Endothelial cell of umbilical vein (primary cell): ENCODE results near the gene ANKRD44. TPM values are rescaled to one million over a fixed set of nuclear protein-coding genes. Genes with fewer than 3 reads are reported as not detected.

Experiments
- BruUV-seq: library from RNA; stranded (reverse); fragments of 400-500 nt; replicated peaks from 2 replicates; lab custom pipeline; 2021; lab: Mats Ljungman, UMichigan
- CTCF ChIA-PET: fragments of 300-600, 350-600 bp; sonication (Branson Sonifier 250); formaldehyde crosslinking; loops from one replicate; lab custom pipeline; 2021; ENCODE audit warnings: antibody characterized with exemption, inconsistent platforms; lab: Charles Lee
- POLR2A ChIA-PET: fragments of 300-600, 350-600 bp; sonication (Branson Sonifier 250); formaldehyde crosslinking; loops from one replicate; lab custom pipeline; 2021; ENCODE audit warnings: antibody characterized with exemption, inconsistent platforms; lab: Charles Lee
- DNase-seq: peaks from one replicate; pipeline ENCODE4 v3.0.0-alpha.2; 2011; ENCODE audit warnings: low read depth, low spot score
- FAIRE-seq: peaks from 2 replicates; lab custom pipeline; 2011; peaks lifted over from hg19 to GRCh38; lab: Jason Lieb, UNC
- H2AFZ ChIP-seq: 2 replicates; pipeline ENCODE4 v1.6.0; 2012; ENCODE audit warnings: low read depth, low read length, control low read depth, inconsistent platforms
- H3K27ac ChIP-seq: 2 replicates; pipeline ENCODE4 v1.5.1; 2011; ENCODE audit warnings: low read depth, mild to moderate bottlenecking, control low read depth, low read length, moderate library complexity; ENCODE audit not compliant: insufficient read depth
- H3K27me3 ChIP-seq, 2 experiments: 2 replicates each; pipeline versions ENCODE4 v1.6.0 to v1.6.1; 2011; ENCODE audit warnings: low read length in 2 of 2, mixed read lengths in 1 of 2; ENCODE audit not compliant: control insufficient read depth in 2 of 2, insufficient read depth in 2 of 2
- H3K36me3 ChIP-seq, 2 experiments: 2 replicates in 1 of 2; 3 replicates in 1 of 2; pipeline ENCODE4 v1.5.1; 2011; ENCODE audit warnings: low read length in 2 of 2, mild to moderate bottlenecking in 1 of 2, moderate library complexity in 1 of 2; ENCODE audit not compliant: control insufficient read depth in 2 of 2, insufficient read depth in 2 of 2; ENCODE audit errors: extremely low read depth in 1 of 2
- H3K4me1 ChIP-seq: 3 replicates; pipeline ENCODE4 v1.5.1; 2011; ENCODE audit warnings: mild to moderate bottlenecking, low read length; ENCODE audit not compliant: control insufficient read depth, insufficient read depth; ENCODE audit errors: extremely low read depth
- H3K4me2 ChIP-seq: 2 replicates; pipeline ENCODE4 v1.6.1; 2011; ENCODE audit warnings: low read length, control low read depth, mixed read lengths; ENCODE audit not compliant: insufficient read depth
- H3K4me3 ChIP-seq, 3 experiments: fragments of 200-600 bp in 1 of 3; sonication (generic), shearing (Covaris generic) in 1 of 3; replicated peaks in 1 of 3; 2 replicates each; pipeline ENCODE4 v1.5.1; 2011 to 2016; ENCODE audit warnings: control low read depth in 3 of 3, low read length in 3 of 3, mild to moderate bottlenecking in 2 of 3, inconsistent platforms in 1 of 3, low read depth in 1 of 3, moderate library complexity in 1 of 3; ENCODE audit not compliant: insufficient read depth in 1 of 3
- H3K79me2 ChIP-seq: 2 replicates; pipeline ENCODE4 v1.6.0; 2012; ENCODE audit warnings: low read length, inconsistent platforms; ENCODE audit not compliant: control insufficient read depth, insufficient read depth
- H3K9ac ChIP-seq: replicated peaks from 2 replicates; pipeline ENCODE3; 2011; ENCODE audit warnings: low read length, control low read depth; ENCODE audit not compliant: insufficient read depth; ENCODE audit errors: extremely low read depth
- H3K9me1 ChIP-seq: replicated peaks from 3 replicates; pipeline ENCODE4 v1.6.0; 2011; ENCODE audit warnings: mild to moderate bottlenecking, low read length; ENCODE audit not compliant: control insufficient read depth, insufficient read depth; ENCODE audit errors: extremely low read depth
- H3K9me3 ChIP-seq: replicated peaks from 2 replicates; pipeline ENCODE4 v1.5.1; 2012; ENCODE audit warnings: low read length, inconsistent platforms; ENCODE audit not compliant: control insufficient read depth, insufficient read depth
- H4K20me1 ChIP-seq: replicated peaks from 2 replicates; pipeline ENCODE3; 2011; ENCODE audit warnings: mild to moderate bottlenecking, low read length; ENCODE audit not compliant: control insufficient read depth, insufficient read depth; ENCODE audit errors: extremely low read depth
- CTCF ChIP-seq, 2 donors: IDR thresholded peaks; 1 replicate in 1 of 2; 2 replicates in 1 of 2; pipeline ENCODE4 v1.5.1; 2011; ENCODE audit warnings: low read length in 2 of 2, mild to moderate bottlenecking in 2 of 2, moderate library complexity in 2 of 2, control low read depth in 1 of 2, inconsistent platforms in 1 of 2, low read depth in 1 of 2; ENCODE audit not compliant: insufficient read depth in 1 of 2; ENCODE audit errors: extremely low read depth in 1 of 2
- EZH2 ChIP-seq: IDR thresholded peaks from 2 replicates; pipeline ENCODE4 v1.6.1; 2012; ENCODE audit warnings: borderline replicate concordance, low read depth, mild to moderate bottlenecking, moderate library complexity, low read length, inconsistent platforms; ENCODE audit not compliant: severe bottlenecking
- FOS ChIP-seq: IDR thresholded peaks from 2 replicates; pipeline ENCODE4 v1.6.1; 2011; ENCODE audit warnings: mild to moderate bottlenecking, low read length, moderate library complexity, borderline replicate concordance; ENCODE audit not compliant: insufficient read depth
- GATA2 ChIP-seq: IDR thresholded peaks from 2 replicates; pipeline ENCODE4 v1.7.0; 2011; ENCODE audit warnings: low read depth, mild to moderate bottlenecking, moderate library complexity, mixed read lengths, low read length; ENCODE audit not compliant: insufficient read length, insufficient read depth
- JUN ChIP-seq: IDR thresholded peaks from 2 replicates; pipeline ENCODE4 v1.6.1; 2011; ENCODE audit warnings: borderline replicate concordance, low read depth; ENCODE audit not compliant: insufficient read length, insufficient read depth
- MAX ChIP-seq: IDR thresholded peaks from 2 replicates; pipeline ENCODE4 v1.6.1; 2011; ENCODE audit not compliant: insufficient read depth, insufficient read length
- MYC ChIP-seq: IDR thresholded peaks from one replicate; pipeline ENCODE4 v1.6.1; 2011; ENCODE audit warnings: mild to moderate bottlenecking, low read depth, low read length
- POLR2A ChIP-seq: IDR thresholded peaks from 2 replicates; pipeline ENCODE4 v1.6.1; 2012; ENCODE audit warnings: low read depth, mild to moderate bottlenecking, control low read depth, low read length
- POLR2AphosphoS5 ChIP-seq: IDR thresholded peaks from 2 replicates; pipeline ENCODE4 v1.6.1; 2012; ENCODE audit warnings: low read depth, mild to moderate bottlenecking, control low read depth, low read length, moderate library complexity; ENCODE audit not compliant: insufficient read depth
- dilution Hi-C: fragments of 300-500 bp; cut with MboI; formaldehyde crosslinking; loops from one replicate; pipeline ENCODE4 v1.15.0; 2019; ENCODE audit warnings: low sequenced_read_pairs; ENCODE audit not compliant: extremely low pct_ligation_motif_present
- intact Hi-C: fragments of 100-400 bp; cut with micrococcal nuclease; formaldehyde crosslinking; loops from one replicate; pipeline ENCODE4 v1.10.0; 2022
- polyA plus RNA-seq, 4 experiments: library from polyadenylated mRNA; depleted of rRNA in 3 of 4; stranded (reverse) in 3 of 4; unstranded in 1 of 4; fragments of >200 nt; gene quantifications; 2 replicates each; pipeline versions ENCODE4 v1.2.1 to v1.2.3, GENCODE V29; 2011 to 2012; ENCODE audit warnings: missing spikeins in 1 of 4
- total RNA-seq: library from RNA; stranded (reverse); gene quantifications from 2 replicates; pipeline ENCODE4 v1.2.3, GENCODE V29; 2021

The ANKRD44 gene
- total and polyA plus RNA-seq, 2 donors (not counting 3 experiments of a cell fraction or from before 2014, with no cell fraction given) = 3.4 to 6.1 TPM

GRCh38 chr2:197297266-197297665, 13.3 kb downstream of the ANKRD44 start:
- POLR2A ChIA-PET = no interaction called here
- FAIRE-seq = no peak
- no peak overlapping the region for H3K4me2 ChIP-seq

More at GRCh38 chr2:197297266-197297665, 13.3 kb downstream of the ANKRD44 start:
- no peak overlapping the region for H3K9ac ChIP-seq
- no peaks in the 10 kb centered on the region for H3K27me3 ChIP-seq
- no peaks in the 10 kb centered on the region for H3K79me2 ChIP-seq
- no peak overlapping the region for H3K27ac ChIP-seq
- TF ChIP-seq EZH2 (no peak), JUN (no peak), GATA2 (no peak), MYC (no peak), POLR2A (no peak), FOS (no peak), POLR2AphosphoS5 (no peak), CTCF (IDR thresholded peaks at IDR 0.05; ENCODE audit: extremely low read depth in 1 of 2, insufficient read depth in 1 of 2, low read depth in 1 of 2, low read length in 2 of 2) (no peak), MAX (no peak)
- no peaks in the 10 kb centered on the region for H3K36me3 ChIP-seq
- no peak overlapping the region for H3K4me3 ChIP-seq
- H4K20me1 ChIP-seq = no peaks in the 10 kb centered on the region
- CTCF ChIA-PET = no interaction called here
- no TSS peak for BruUV-seq
- no peaks in the 10 kb centered on the region for H3K9me1 ChIP-seq
- no peak for DNase-seq
- dilution Hi-C loops = no loop called here
- H2AFZ ChIP-seq = no peak overlapping the region
- intact Hi-C loops = no loop called here
- H3K9me3 ChIP-seq = no peaks in the 10 kb centered on the region
- no peaks in the 10 kb centered on the region for H3K4me1 ChIP-seq
